Hepatocyte (in vitro differentiated cells): ENCODE data around the gene PFDN4.

Source experiments
- EZH2 ChIP-seq: fragments of 200-600 bp; sonication (generic); IDR thresholded peaks from 2 replicates; pipeline ENCODE4 v1.6.1; 2016; ENCODE audit warnings: antibody characterized with exemption, mild to moderate bottlenecking, borderline replicate concordance
- EZH2phosphoT487 ChIP-seq: fragments of 200-600 bp; sonication (generic); IDR thresholded peaks from one replicate; pipeline ENCODE4 v1.6.1; 2018; ENCODE audit warnings: antibody characterized with exemption, mild to moderate bottlenecking, low read depth, moderate library complexity; ENCODE audit not compliant: unreplicated experiment, severe bottlenecking
- TF ChIP-seq, protein P1 (sequence below): fragments of 200-600 bp; sonication (generic); IDR thresholded peaks from 2 replicates; pipeline ENCODE4 v1.5.1; 2016; ENCODE audit warnings: antibody characterized with exemption, mild to moderate bottlenecking; ENCODE audit not compliant: poor library complexity

DNA sequence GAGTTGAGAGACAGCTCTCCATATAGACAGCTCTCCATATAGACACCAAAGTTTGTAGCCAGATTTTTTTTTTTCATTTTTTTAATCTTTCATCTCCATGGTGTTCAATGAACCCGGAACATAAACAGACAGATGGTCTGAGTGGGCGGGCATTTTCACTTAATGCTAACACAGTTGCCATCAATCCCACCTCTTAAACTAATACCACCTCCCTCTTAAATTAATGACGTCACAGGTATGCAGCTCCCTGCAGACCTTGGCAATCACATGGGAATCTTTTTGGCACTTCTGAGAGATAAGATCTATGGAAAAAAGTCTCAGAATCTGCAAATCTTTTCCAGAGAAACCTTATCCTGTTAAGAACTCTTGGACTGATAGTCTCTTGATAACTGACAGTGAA is 43.2 kb downstream of the PFDN4 start:
- TF ChIP-seq, protein P1, sequence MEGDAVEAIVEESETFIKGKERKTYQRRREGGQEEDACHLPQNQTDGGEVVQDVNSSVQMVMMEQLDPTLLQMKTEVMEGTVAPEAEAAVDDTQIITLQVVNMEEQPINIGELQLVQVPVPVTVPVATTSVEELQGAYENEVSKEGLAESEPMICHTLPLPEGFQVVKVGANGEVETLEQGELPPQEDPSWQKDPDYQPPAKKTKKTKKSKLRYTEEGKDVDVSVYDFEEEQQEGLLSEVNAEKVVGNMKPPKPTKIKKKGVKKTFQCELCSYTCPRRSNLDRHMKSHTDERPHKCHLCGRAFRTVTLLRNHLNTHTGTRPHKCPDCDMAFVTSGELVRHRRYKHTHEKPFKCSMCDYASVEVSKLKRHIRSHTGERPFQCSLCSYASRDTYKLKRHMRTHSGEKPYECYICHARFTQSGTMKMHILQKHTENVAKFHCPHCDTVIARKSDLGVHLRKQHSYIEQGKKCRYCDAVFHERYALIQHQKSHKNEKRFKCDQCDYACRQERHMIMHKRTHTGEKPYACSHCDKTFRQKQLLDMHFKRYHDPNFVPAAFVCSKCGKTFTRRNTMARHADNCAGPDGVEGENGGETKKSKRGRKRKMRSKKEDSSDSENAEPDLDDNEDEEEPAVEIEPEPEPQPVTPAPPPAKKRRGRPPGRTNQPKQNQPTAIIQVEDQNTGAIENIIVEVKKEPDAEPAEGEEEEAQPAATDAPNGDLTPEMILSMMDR = no peak
- TF ChIP-seq EZH2 = no peak
- TF ChIP-seq EZH2phosphoT487 = no peak
